H9 (cell line): Measurements from ENCODE around the gene HLA-F. TPM values are rescaled to one million over a fixed set of nuclear protein-coding genes. Genes with fewer than 3 reads are reported as not detected.
A peak's percentile ranks its signal among the peaks of the same experiment; 100 is the strongest.

Source experiments
- DNase-seq: peaks from one replicate; pipeline ENCODE4 v3.0.0-alpha.2; 2017
- H2AFZ ChIP-seq: one replicate; pipeline ENCODE4 v1.6.1; 2013; ENCODE audit warnings: mild to moderate bottlenecking, low read length, control low read depth, moderate library complexity
- H2AK5ac ChIP-seq: 2 replicates; pipeline ENCODE4 v1.6.1; 2013; ENCODE audit warnings: low read length, control low read depth, mixed read lengths; ENCODE audit not compliant: insufficient read length
- H2BK120ac ChIP-seq: one replicate; pipeline ENCODE4 v1.6.1; 2013; ENCODE audit warnings: low read depth, mild to moderate bottlenecking, low read length, control low read depth, inconsistent platforms; ENCODE audit not compliant: poor library complexity, severe bottlenecking
- H2BK12ac ChIP-seq: 2 replicates; pipeline ENCODE4 v1.6.1; 2013; ENCODE audit warnings: low read length, control low read depth, mixed read lengths, low read depth; ENCODE audit not compliant: insufficient read length
- H2BK15ac ChIP-seq: 2 replicates; pipeline ENCODE4 v1.6.1; 2013; ENCODE audit warnings: low read depth, low read length, control low read depth
- H2BK20ac ChIP-seq: one replicate; pipeline ENCODE4 v1.6.1; 2013; ENCODE audit warnings: low read depth, mild to moderate bottlenecking, low read length, control low read depth, inconsistent platforms; ENCODE audit not compliant: poor library complexity, severe bottlenecking
- H2BK5ac ChIP-seq: 2 replicates; pipeline ENCODE4 v1.6.1; 2013; ENCODE audit warnings: low read length, control low read depth, mixed read lengths; ENCODE audit not compliant: insufficient read length
- H3K14ac ChIP-seq: 2 replicates; pipeline ENCODE4 v1.6.1; 2013; ENCODE audit warnings: low read length, control low read depth; ENCODE audit not compliant: insufficient read depth
- H3K18ac ChIP-seq: 2 replicates; pipeline ENCODE4 v1.6.1; 2013; ENCODE audit warnings: low read depth, mild to moderate bottlenecking, mixed read lengths, low read length, control low read depth; ENCODE audit not compliant: insufficient read length
- H3K23ac ChIP-seq: 2 replicates; pipeline ENCODE4 v1.6.1; 2013; ENCODE audit warnings: low read length, control low read depth, mixed read lengths, low read depth; ENCODE audit not compliant: insufficient read length
- H3K23me2 ChIP-seq: 2 replicates; pipeline ENCODE4 v1.6.1; 2013; ENCODE audit warnings: low read depth, mild to moderate bottlenecking, mixed read lengths, low read length, control low read depth; ENCODE audit not compliant: insufficient read length, poor library complexity, severe bottlenecking
- H3K27ac ChIP-seq: 2 replicates; pipeline ENCODE4 v1.5.1; 2013; ENCODE audit warnings: low read length, control low read depth, mixed read lengths, low read depth; ENCODE audit not compliant: insufficient read length
- H3K27me3 ChIP-seq: 2 replicates; pipeline ENCODE4 v1.6.1; 2013; ENCODE audit warnings: low read length, control low read depth, inconsistent platforms; ENCODE audit not compliant: insufficient read depth
- H3K4ac ChIP-seq: 2 replicates; pipeline ENCODE4 v1.6.1; 2013; ENCODE audit warnings: low read depth, mild to moderate bottlenecking, control low read depth, inconsistent platforms, low read length, moderate library complexity
- H3K4me1 ChIP-seq: 2 replicates; pipeline ENCODE4 v1.6.1; 2013; ENCODE audit warnings: low read length, control low read depth, inconsistent platforms; ENCODE audit not compliant: insufficient read depth
- H3K4me2 ChIP-seq: 2 replicates; pipeline ENCODE4 v1.6.1; 2013; ENCODE audit warnings: low read length, control low read depth, mixed read lengths; ENCODE audit not compliant: insufficient read length, insufficient read depth
- H3K56ac ChIP-seq: 2 replicates; pipeline ENCODE4 v1.6.1; 2013; ENCODE audit warnings: low read depth, mild to moderate bottlenecking, mixed read lengths, low read length, control low read depth; ENCODE audit not compliant: insufficient read length
- H3K79me1 ChIP-seq: 2 replicates; pipeline ENCODE4 v1.6.1; 2013; ENCODE audit warnings: low read depth, mild to moderate bottlenecking, moderate library complexity, low read length, control low read depth, inconsistent platforms; ENCODE audit not compliant: insufficient read depth, poor library complexity, severe bottlenecking
- H3K79me2 ChIP-seq: 2 replicates; pipeline ENCODE4 v1.6.1; 2013; ENCODE audit warnings: low read length, control low read depth, inconsistent platforms; ENCODE audit not compliant: insufficient read depth
- H3K9ac ChIP-seq: 2 replicates; pipeline ENCODE4 v1.6.1; 2013; ENCODE audit warnings: low read length, control low read depth, mixed read lengths; ENCODE audit not compliant: insufficient read length; ENCODE audit errors: extremely low read depth
- H3K9me3 ChIP-seq: one replicate; pipeline ENCODE4 v1.6.1; 2013; ENCODE audit warnings: low read depth, low read length, inconsistent platforms; ENCODE audit not compliant: control insufficient read depth
- H3T11ph ChIP-seq: one replicate; pipeline ENCODE4 v1.6.1; 2013; ENCODE audit warnings: mild to moderate bottlenecking, low read length, control low read depth, inconsistent platforms
- H4K20me1 ChIP-seq: one replicate; pipeline ENCODE4 v1.6.1; 2013; ENCODE audit not compliant: control insufficient read depth, insufficient read length, insufficient read depth
- H4K5ac ChIP-seq: 2 replicates; pipeline ENCODE4 v1.6.1; 2013; ENCODE audit warnings: low read depth, mild to moderate bottlenecking, mixed read lengths, low read length, control low read depth; ENCODE audit not compliant: insufficient read length
- H4K8ac ChIP-seq: replicated peaks from 2 replicates; pipeline ENCODE4 v1.6.1; 2013; ENCODE audit warnings: low read length, control low read depth, mixed read lengths, low read depth; ENCODE audit not compliant: insufficient read length
- H4K91ac ChIP-seq: 2 replicates; pipeline ENCODE4 v1.6.1; 2013; ENCODE audit warnings: low read depth, mild to moderate bottlenecking, moderate library complexity, mixed read lengths, low read length, control low read depth; ENCODE audit not compliant: insufficient read length
- H3K27ac Mint-ChIP-seq, 3 experiments: 2 replicates in 2 of 3; 3 replicates in 1 of 3; pipeline ENCODE4 v1.8.0; 2020 to 2021; ENCODE audit warnings: mixed read lengths in 3 of 3, mild to moderate bottlenecking in 1 of 3, moderate library complexity in 1 of 3
- H3K27me3 Mint-ChIP-seq: 2 replicates; pipeline ENCODE4 v1.8.0; 2021; ENCODE audit warnings: low read depth, mild to moderate bottlenecking, moderate library complexity, mixed read lengths
- H3K36me3 Mint-ChIP-seq, 3 experiments: 2 replicates in 2 of 3; 3 replicates in 1 of 3; pipeline ENCODE4 v1.8.0; 2020 to 2021; ENCODE audit warnings: low read depth in 3 of 3, mixed read lengths in 3 of 3; ENCODE audit not compliant: insufficient read depth in 1 of 3
- H3K4me1 Mint-ChIP-seq, 2 experiments: 2 replicates each; pipeline ENCODE4 v1.8.0; 2020; ENCODE audit warnings: mixed read lengths in 2 of 2
- H3K4me3 Mint-ChIP-seq, 2 experiments: 2 replicates in 1 of 2; 3 replicates in 1 of 2; pipeline ENCODE4 v1.8.0; 2020 to 2021; ENCODE audit warnings: mild to moderate bottlenecking in 2 of 2, mixed read lengths in 2 of 2, moderate library complexity in 1 of 2
- H3K9me3 Mint-ChIP-seq, 2 experiments: 2 replicates in 1 of 2; 3 replicates in 1 of 2; pipeline ENCODE4 v1.8.0; 2020; ENCODE audit warnings: mild to moderate bottlenecking in 2 of 2, mixed read lengths in 2 of 2, moderate library complexity in 1 of 2
- CTCF ChIP-seq: fragments of 200-600 bp; sonication (generic); conservative IDR thresholded peaks from 3 replicates; pipeline ENCODE4 v1.8.0; 2021; ENCODE audit warnings: antibody characterized with exemption, mild to moderate bottlenecking
- WGBS: extraction: QIAGEN DNeasy Blood & Tissue Kit; methylation state at CpG from one replicate; pipeline ENCODE4 v1.1.7; 2013; ENCODE audit warnings: missing lambda C conversion rate, low lambda C conversion rate, mixed read lengths; ENCODE audit not compliant: insufficient read length; ENCODE audit errors: extremely low coverage; 5-methylcytosine and 5-hydroxymethylcytosine counted together
- total RNA-seq: library from RNA; stranded (reverse); gene quantifications from 2 replicates; pipeline ENCODE4 v1.2.1, GENCODE V29; 2021

The HLA-F gene
- total RNA-seq, 1 experiment from 2014 or later = 7.4 TPM

DNA sequence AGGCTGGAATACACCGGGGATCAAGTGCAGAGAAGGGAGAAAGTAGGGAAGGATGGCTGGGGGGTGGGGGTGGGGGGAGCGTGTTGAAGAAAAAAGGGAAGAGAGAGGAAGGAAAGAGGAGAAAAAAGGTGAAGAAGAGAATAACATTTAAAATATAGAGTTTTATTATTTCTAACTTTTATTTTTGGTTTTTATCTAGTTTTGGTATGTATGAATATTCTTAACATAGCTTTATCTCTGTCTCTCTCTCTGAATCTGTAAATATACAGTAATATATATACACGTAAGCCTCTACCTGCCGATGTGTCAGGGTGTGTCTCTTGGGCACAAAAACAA lies 30.0 kb downstream of the HLA-F start:
- no peak overlapping the region for H3K27ac Mint-ChIP-seq
- Histone ChIP-seq H2AFZ (no peak overlapping the region), H3K79me1 (no peaks in the 10 kb centered on the region), H2BK20ac (no peak overlapping the region), H3K79me2 (no peaks in the 10 kb centered on the region), H3K4me1 (peaks cover 12% of the 10 kb centered on the region; the same call in 1 of the 2 replicates), H2AK5ac (no peak overlapping the region), H3K27me3 (peaks cover 6% of the 10 kb centered on the region; the same call in 1 of the 2 replicates), H2BK15ac (no peak overlapping the region), H4K20me1 (no peaks in the 10 kb centered on the region), H3K23me2 (peaks cover 16% of the 10 kb centered on the region), H2BK5ac (no peak overlapping the region), H3K23ac (no peak overlapping the region), H3K9me3 (no peaks in the 10 kb centered on the region), H4K91ac (no peak overlapping the region), H2BK120ac (no peak overlapping the region), H4K8ac (no peak overlapping the region), H3K27ac (no peak overlapping the region), H2BK12ac (no peak overlapping the region), H3T11ph (no peak overlapping the region), H4K5ac (no peak overlapping the region), H3K56ac (no peak overlapping the region), H3K4me2 (no peak overlapping the region), H3K18ac (no peak overlapping the region), H3K9ac (no peak overlapping the region), H3K14ac (no peak overlapping the region), H3K4ac (no peak overlapping the region)
- peak overlapping the region; percentile 77 to 87 for H3K4me3 Mint-ChIP-seq
- no peaks in the 10 kb centered on the region for H3K9me3 Mint-ChIP-seq
- WGBS = no CpG with 5 or more reads among the region's 4 CpGs
- H3K36me3 Mint-ChIP-seq = no peaks in the 10 kb centered on the region; a peak in 1 of 7 replicates
- no peak for DNase-seq
- peak; percentile 6; the same call in 1 of the 3 replicates for TF ChIP-seq CTCF
- peaks cover 42% of the 10 kb centered on the region for H3K27me3 Mint-ChIP-seq
- peaks cover 40 to 49% of the 10 kb centered on the region in 2 experiments for H3K4me1 Mint-ChIP-seq
